HepG2 (cell line): Measurements from ENCODE around the gene INAFM2. TPM values are rescaled to one million over a fixed set of nuclear protein-coding genes. Genes with fewer than 3 reads are reported as not detected.

Source experiments
- AGO2 ChIP-seq: fragments of 200-400 bp; formaldehyde crosslinking; optimal IDR thresholded peaks from 2 replicates; pipeline ENCODE3; 2017; ENCODE audit warnings: mild to moderate bottlenecking, low read depth, low read length, moderate library complexity
- ARNT ChIP-seq: fragments of 450-650 bp; IDR thresholded peaks from 2 replicates; pipeline ENCODE4 v1.6.1; 2017
- HNF4G ChIP-seq, 2 experiments: sonication (generic) in 1 of 2; formaldehyde crosslinking in 1 of 2; IDR thresholded peaks; 2 replicates each; pipeline versions ENCODE4 v1.4.0 to v1.6.1; 2011 to 2020; ENCODE audit warnings: borderline replicate concordance in 2 of 2, low read depth in 2 of 2, mild to moderate bottlenecking in 2 of 2, low read length in 1 of 2, missing genetic modification reagents in 1 of 2, moderate library complexity in 1 of 2
- NFE2L1 ChIP-seq: sonication (generic); formaldehyde crosslinking; IDR thresholded peaks from 2 replicates; pipeline ENCODE4 v1.4.0; 2020; ENCODE audit warnings: missing genetic modification reagents, mild to moderate bottlenecking, borderline replicate concordance
- NR1H2 ChIP-seq: sonication (generic); formaldehyde crosslinking; IDR thresholded peaks from 2 replicates; pipeline ENCODE4 v1.8.1; 2022; ENCODE audit warnings: low read depth, missing genetic modification reagents, borderline replicate concordance
- REPIN1 ChIP-seq: sonication (generic); formaldehyde crosslinking; IDR thresholded peaks from 2 replicates; pipeline ENCODE4 v1.8.0; 2022; ENCODE audit warnings: missing genetic modification reagents, low read depth, mild to moderate bottlenecking, borderline replicate concordance
- RFX5 ChIP-seq: IDR thresholded peaks from 2 replicates; pipeline ENCODE4 v1.6.1; 2011; ENCODE audit warnings: low read depth, low read length, improper control_type of control experiment
- SMAD3 ChIP-seq: sonication (generic); formaldehyde crosslinking; IDR thresholded peaks from 2 replicates; pipeline ENCODE4 v1.4.0; 2020; ENCODE audit warnings: missing genetic modification reagents
- SNAI1 ChIP-seq: sonication (generic); formaldehyde crosslinking; IDR thresholded peaks from 2 replicates; pipeline ENCODE4 v1.5.0; 2020; ENCODE audit warnings: mild to moderate bottlenecking, missing genetic modification reagents, borderline replicate concordance
- SP4 ChIP-seq: sonication (generic); formaldehyde crosslinking; IDR thresholded peaks from 2 replicates; pipeline ENCODE4 v1.8.1; 2023; ENCODE audit warnings: mild to moderate bottlenecking, missing genetic modification reagents
- ZBTB46 ChIP-seq: sonication (generic); formaldehyde crosslinking; IDR thresholded peaks from 2 replicates; pipeline ENCODE4 v1.4.0; 2020; ENCODE audit warnings: mild to moderate bottlenecking, missing genetic modification reagents, borderline replicate concordance
- ZNF136 ChIP-seq: sonication (generic); formaldehyde crosslinking; IDR thresholded peaks from 2 replicates; pipeline ENCODE4 v1.8.1; 2022; ENCODE audit warnings: low read depth, mild to moderate bottlenecking, moderate library complexity, missing genetic modification reagents
- ZNF138 ChIP-seq: sonication (generic); formaldehyde crosslinking; IDR thresholded peaks from 2 replicates; pipeline ENCODE4 v1.5.0; 2020; ENCODE audit warnings: mild to moderate bottlenecking, low read depth, missing genetic modification reagents
- ZNF160 ChIP-seq: sonication (generic); formaldehyde crosslinking; IDR thresholded peaks from 2 replicates; pipeline ENCODE4 v1.8.0; 2022; ENCODE audit warnings: mild to moderate bottlenecking, inconsistent platforms, missing genetic modification reagents
- ZNF552 ChIP-seq: sonication (generic); formaldehyde crosslinking; IDR thresholded peaks from 2 replicates; pipeline ENCODE4 v1.9.0; 2022; ENCODE audit warnings: missing genetic modification reagents, mild to moderate bottlenecking, borderline replicate concordance
- ZNF589 ChIP-seq: sonication (generic); formaldehyde crosslinking; conservative IDR thresholded peaks from 2 replicates; pipeline ENCODE4 v1.8.0; 2022; ENCODE audit warnings: mild to moderate bottlenecking, moderate library complexity, missing genetic modification reagents
- ZNF772 ChIP-seq: sonication (generic); formaldehyde crosslinking; IDR thresholded peaks from 2 replicates; pipeline ENCODE4 v1.5.0; 2020; ENCODE audit warnings: mild to moderate bottlenecking, missing genetic modification reagents
- polyA plus RNA-seq, 8 experiments: library from polyadenylated mRNA; depleted of rRNA in 3 of 8; stranded (reverse) in 7 of 8; unstranded in 1 of 8; fragments of >200 nt; fragmentation: Illumina TruSeq in 4 of 8; extraction: Trizol in 4 of 8; gene quantifications; 2 replicates each; pipeline versions ENCODE4 v1.2.1 to v1.2.3, GENCODE V29; 2011 to 2016; ENCODE audit warnings: low read depth in 4 of 8, missing spikeins in 1 of 8, mixed read lengths in 1 of 8; ENCODE audit not compliant: insufficient read depth in 1 of 8
- total RNA-seq, 5 experiments: library from RNA; depleted of rRNA; stranded (reverse); fragments of >200 nt; fragmentation: Illumina TruSeq; extraction: Trizol; gene quantifications; 2 replicates each; pipeline ENCODE4 v1.2.3, GENCODE V29; 2016; ENCODE audit warnings: low read depth in 1 of 5
- TF ChIP-seq, protein P1 (sequence below): sonication (generic); formaldehyde crosslinking; conservative IDR thresholded peaks from 2 replicates; pipeline ENCODE4 v1.8.0; 2022; ENCODE audit warnings: missing genetic modification reagents
- TF ChIP-seq, protein P2 (sequence below): sonication (generic); formaldehyde crosslinking; IDR thresholded peaks from 2 replicates; pipeline ENCODE4 v1.9.0; 2021; ENCODE audit warnings: missing genetic modification reagents, mild to moderate bottlenecking, borderline replicate concordance
- TF ChIP-seq, protein P3 (sequence below): sonication (generic); formaldehyde crosslinking; IDR thresholded peaks from 2 replicates; pipeline ENCODE4 v1.4.0; 2020; ENCODE audit warnings: low read depth, mild to moderate bottlenecking, missing genetic modification reagents
- TF ChIP-seq, protein P4 (sequence below): IDR thresholded peaks from 2 replicates; pipeline ENCODE4 v1.6.1; 2012; ENCODE audit warnings: inconsistent platforms

The INAFM2 gene
- total and polyA plus RNA-seq, 2 of the 13 experiments (the other 11 are each of a cell fraction or from before 2014, with no cell fraction given), result 5.5 to 6.5 TPM

GRCh38 chr15:40367686-40368611 lies 44.5 kb downstream of the INAFM2 start (continued):
- TF ChIP-seq ZNF138 (CRISPR knock-in tag) (peak; percentile 83; the same call in 1 of the 2 replicates), NR1H2 (CRISPR knock-in tag) (peak; percentile 87; the same call in 1 of the 2 replicates), RFX5 (no peak), REPIN1 (CRISPR knock-in tag) (peak; percentile 79; the same call in 1 of the 2 replicates), ZNF160 (CRISPR knock-in tag) (peak; percentile 59), ARNT (no peak), ZNF772 (CRISPR knock-in tag) (peak; percentile 93), ZNF136 (CRISPR knock-in tag) (0 out of 2 replicates have a peak, but pooled peaks have one; percentile 41), ZNF552 (peak; percentile 98), SP4 (CRISPR knock-in tag) (peak; percentile 58; the same call in 1 of the 2 replicates), HNF4G (IDR thresholded peaks at IDR 0.05; ENCODE audit: borderline replicate concordance, low read depth, low read length) (no peak), HNF4G (CRISPR knock-in tag; IDR thresholded peaks at IDR 0.05; ENCODE audit: borderline replicate concordance, low read depth) (0 out of 2 replicates have a peak, but pooled peaks have one; percentile 30), ZBTB46 (no peak), SMAD3 (CRISPR knock-in tag) (peak; percentile 68; the same call in 1 of the 2 replicates), SNAI1 (no peak), NFE2L1 (CRISPR knock-in tag) (no peak), AGO2 (no peak), ZNF589 (CRISPR knock-in tag) (peak; percentile 95)
- TF ChIP-seq, protein P1, sequence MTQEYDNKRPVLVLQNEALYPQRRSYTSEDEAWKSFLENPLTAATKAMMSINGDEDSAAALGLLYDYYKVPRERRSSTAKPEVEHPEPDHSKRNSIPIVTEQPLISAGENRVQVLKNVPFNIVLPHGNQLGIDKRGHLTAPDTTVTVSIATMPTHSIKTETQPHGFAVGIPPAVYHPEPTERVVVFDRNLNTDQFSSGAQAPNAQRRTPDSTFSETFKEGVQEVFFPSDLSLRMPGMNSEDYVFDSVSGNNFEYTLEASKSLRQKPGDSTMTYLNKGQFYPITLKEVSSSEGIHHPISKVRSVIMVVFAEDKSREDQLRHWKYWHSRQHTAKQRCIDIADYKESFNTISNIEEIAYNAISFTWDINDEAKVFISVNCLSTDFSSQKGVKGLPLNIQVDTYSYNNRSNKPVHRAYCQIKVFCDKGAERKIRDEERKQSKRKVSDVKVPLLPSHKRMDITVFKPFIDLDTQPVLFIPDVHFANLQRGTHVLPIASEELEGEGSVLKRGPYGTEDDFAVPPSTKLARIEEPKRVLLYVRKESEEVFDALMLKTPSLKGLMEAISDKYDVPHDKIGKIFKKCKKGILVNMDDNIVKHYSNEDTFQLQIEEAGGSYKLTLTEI, result no peak
- TF ChIP-seq, protein P2, sequence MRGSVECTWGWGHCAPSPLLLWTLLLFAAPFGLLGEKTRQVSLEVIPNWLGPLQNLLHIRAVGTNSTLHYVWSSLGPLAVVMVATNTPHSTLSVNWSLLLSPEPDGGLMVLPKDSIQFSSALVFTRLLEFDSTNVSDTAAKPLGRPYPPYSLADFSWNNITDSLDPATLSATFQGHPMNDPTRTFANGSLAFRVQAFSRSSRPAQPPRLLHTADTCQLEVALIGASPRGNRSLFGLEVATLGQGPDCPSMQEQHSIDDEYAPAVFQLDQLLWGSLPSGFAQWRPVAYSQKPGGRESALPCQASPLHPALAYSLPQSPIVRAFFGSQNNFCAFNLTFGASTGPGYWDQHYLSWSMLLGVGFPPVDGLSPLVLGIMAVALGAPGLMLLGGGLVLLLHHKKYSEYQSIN, result no peak
- TF ChIP-seq, protein P3, sequence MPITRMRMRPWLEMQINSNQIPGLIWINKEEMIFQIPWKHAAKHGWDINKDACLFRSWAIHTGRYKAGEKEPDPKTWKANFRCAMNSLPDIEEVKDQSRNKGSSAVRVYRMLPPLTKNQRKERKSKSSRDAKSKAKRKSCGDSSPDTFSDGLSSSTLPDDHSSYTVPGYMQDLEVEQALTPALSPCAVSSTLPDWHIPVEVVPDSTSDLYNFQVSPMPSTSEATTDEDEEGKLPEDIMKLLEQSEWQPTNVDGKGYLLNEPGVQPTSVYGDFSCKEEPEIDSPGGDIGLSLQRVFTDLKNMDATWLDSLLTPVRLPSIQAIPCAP (CRISPR knock-in tag), result peak; percentile 83; the same call in 1 of the 2 replicates
- TF ChIP-seq, protein P4, sequence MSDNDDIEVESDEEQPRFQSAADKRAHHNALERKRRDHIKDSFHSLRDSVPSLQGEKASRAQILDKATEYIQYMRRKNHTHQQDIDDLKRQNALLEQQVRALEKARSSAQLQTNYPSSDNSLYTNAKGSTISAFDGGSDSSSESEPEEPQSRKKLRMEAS, result peak; percentile 97
